ENCODE measurements around the gene FOLR2. TPM values are rescaled to one million over a fixed set of nuclear protein-coding genes. Genes with fewer than 3 reads are reported as not detected.
A peak's percentile ranks its signal among the peaks of the same experiment; 100 is the strongest.

The FOLR2 gene
- total and polyA plus RNA-seq, 4 experiments from 2014 or later: not detected

DNA sequence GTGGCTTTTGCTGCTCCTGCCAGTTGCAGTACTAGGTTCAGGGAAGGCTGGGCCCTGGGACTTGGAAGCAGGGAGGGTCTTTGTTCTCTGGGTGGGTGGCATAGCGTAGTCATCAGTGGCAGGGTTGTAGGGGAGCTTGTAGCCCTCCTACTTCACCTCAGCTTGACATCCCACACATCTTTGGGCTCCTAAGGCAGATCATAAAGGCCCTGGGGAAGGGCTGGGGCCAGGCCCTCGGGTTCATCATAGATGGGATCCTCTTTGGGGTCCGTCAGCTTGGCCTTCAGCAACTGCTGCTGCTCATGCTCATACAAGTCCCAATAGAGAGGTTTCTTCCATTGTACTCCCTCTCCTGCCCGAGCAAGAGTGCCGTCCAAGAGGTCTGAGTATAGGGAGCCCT is 33.4 kb downstream of the FOLR2 start:
- intact Hi-C loops (cut with micrococcal nuclease): no loop called here

DNA sequence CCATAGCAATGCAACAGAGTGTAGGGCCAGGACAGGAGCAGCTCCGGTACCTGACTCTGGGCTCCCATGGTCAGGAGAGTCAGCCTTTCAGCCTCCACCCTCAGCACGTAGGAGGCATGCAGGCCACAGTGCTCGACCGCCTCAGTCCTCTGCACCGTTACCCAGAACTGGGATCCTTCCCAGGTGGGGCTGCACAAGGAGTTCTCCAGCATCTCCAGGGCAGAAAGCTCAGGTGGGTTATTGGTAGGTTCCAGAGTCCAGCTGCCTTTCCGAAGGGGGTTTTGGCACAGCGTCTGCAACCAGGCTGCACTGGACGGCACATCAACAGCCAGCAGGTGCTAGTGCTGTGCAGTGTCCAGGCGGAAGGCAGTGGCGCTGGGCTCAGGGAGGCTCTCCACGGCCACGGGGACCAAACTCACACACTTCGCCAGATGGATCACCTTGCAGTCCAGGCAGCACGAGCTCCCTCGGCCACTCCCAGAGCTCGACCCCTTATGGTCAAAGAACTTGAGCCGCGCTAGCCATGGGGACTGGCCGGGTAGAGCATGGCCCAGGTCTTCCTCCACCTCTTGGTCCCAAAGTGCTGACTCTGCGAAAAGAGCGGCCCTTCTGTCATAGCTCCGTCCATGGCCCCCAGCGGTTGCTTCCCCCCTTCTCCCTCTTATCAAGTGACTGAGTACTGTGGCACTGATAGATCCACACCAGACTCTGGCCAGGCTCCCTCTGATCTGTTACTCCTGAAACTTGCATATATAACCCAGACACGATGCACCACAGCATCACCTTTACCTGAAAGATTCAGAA is 34.3 kb downstream of the FOLR2 start:
- Histone ChIP-seq H3K36me3 (ENCODE audit: insufficient read depth, low read length) (no peaks in the 10 kb centered on the region), H3K27ac (ENCODE audit: low read depth, low read length) (no peak overlapping the region), H3K4me1 (ENCODE audit: insufficient read depth, low read length) (no peaks in the 10 kb centered on the region), H3K4me3 (ENCODE audit: low read length in 2 of 2) (no peak overlapping the region), H3K9me3 (ENCODE audit: control insufficient read depth in 1 of 2, low read length in 2 of 2) (no peaks in the 10 kb centered on the region), H3K27me3 (ENCODE audit: insufficient read depth, low read length) (no peaks in the 10 kb centered on the region)
- POLR2A ChIA-PET (ENCODE audit: partially characterized antibody): no interaction called here
- DNase-seq: no peak
- H3K27me3 Mint-ChIP-seq: peaks cover 8 to 20% of the 10 kb centered on the region in 2 donors
- H3K27ac Mint-ChIP-seq: no peak overlapping the region
- no peaks in the 10 kb centered on the region for H3K36me3 Mint-ChIP-seq
- CTCF ChIA-PET (ENCODE audit: partially characterized antibody): no interaction called here
- H3K9me3 Mint-ChIP-seq: no peaks in the 10 kb centered on the region
- no peak overlapping the region for H3K4me3 Mint-ChIP-seq
- H3K4me1 Mint-ChIP-seq: no peaks in the 10 kb centered on the region
- intact Hi-C loops (cut with micrococcal nuclease): no loop called here

More for the DNA sequence above, 33.4 kb downstream of the FOLR2 start:
- Histone ChIP-seq H3K9me3 (ENCODE audit: control insufficient read depth in 1 of 2, low read length in 2 of 2) (no peaks in the 10 kb centered on the region), H3K27ac (ENCODE audit: low read depth, low read length) (no peak overlapping the region), H3K27me3 (ENCODE audit: insufficient read depth, low read length) (peaks cover 7% of the 10 kb centered on the region), H3K4me1 (ENCODE audit: insufficient read depth, low read length) (no peaks in the 10 kb centered on the region), H3K4me3 (ENCODE audit: low read length in 2 of 2) (no peak overlapping the region), H3K36me3 (ENCODE audit: insufficient read depth, low read length) (no peaks in the 10 kb centered on the region)
- no peaks in the 10 kb centered on the region for H3K9me3 Mint-ChIP-seq
- peaks cover 7 to 18% of the 10 kb centered on the region in 2 donors for H3K27me3 Mint-ChIP-seq
- H3K27ac Mint-ChIP-seq: no peak overlapping the region
- DNase-seq: no peak
- H3K4me3 Mint-ChIP-seq: no peak overlapping the region
- peaks cover 0 to under 1% (median under 1%) of the 10 kb centered on the region in 4 donors for H3K4me1 Mint-ChIP-seq
- ChIA-PET POLR2A (ENCODE audit: partially characterized antibody) (no interaction called here), CTCF (ENCODE audit: partially characterized antibody) (no interaction called here)
- no peaks in the 10 kb centered on the region for H3K36me3 Mint-ChIP-seq

DNA sequence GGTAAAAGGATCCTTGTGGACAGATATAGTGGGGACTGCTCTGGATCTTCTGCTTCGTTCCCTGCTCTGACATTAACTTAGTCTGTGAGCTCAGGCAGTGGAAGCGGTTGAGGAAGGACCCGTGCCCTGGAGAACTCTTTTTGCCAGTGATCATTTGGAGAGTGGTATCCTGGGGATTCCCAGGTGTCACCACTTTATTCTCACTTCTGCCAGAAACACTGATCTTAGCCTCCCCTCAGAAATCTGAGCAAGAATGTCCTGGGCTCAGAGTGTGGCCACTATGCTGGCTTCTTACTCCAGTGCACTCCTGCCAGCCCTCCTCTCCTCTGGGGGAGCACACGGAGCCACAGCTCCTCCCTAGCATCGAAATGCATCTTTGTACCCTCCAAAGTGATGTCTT is 35.0 kb downstream of the FOLR2 start:
- peaks cover 8 to 20% of the 10 kb centered on the region in 2 donors for H3K27me3 Mint-ChIP-seq
- no peaks in the 10 kb centered on the region for H3K9me3 Mint-ChIP-seq
- H3K4me3 Mint-ChIP-seq: no peak overlapping the region
- H3K4me1 ChIP-seq (ENCODE audit: insufficient read depth, low read length): no peaks in the 10 kb centered on the region
- no peaks in the 10 kb centered on the region for H3K9me3 ChIP-seq (ENCODE audit: control insufficient read depth in 1 of 2, low read length in 2 of 2)
- no peaks in the 10 kb centered on the region for H3K27me3 ChIP-seq (ENCODE audit: insufficient read depth, low read length)
- DNase-seq: no peak
- intact Hi-C loops (cut with micrococcal nuclease): no loop called here
- ChIA-PET POLR2A (ENCODE audit: partially characterized antibody) (no interaction called here), CTCF (ENCODE audit: partially characterized antibody) (no interaction called here)
- H3K36me3 ChIP-seq (ENCODE audit: insufficient read depth, low read length): no peaks in the 10 kb centered on the region
- H3K4me1 Mint-ChIP-seq: no peaks in the 10 kb centered on the region
- no peak overlapping the region for H3K27ac ChIP-seq (ENCODE audit: low read depth, low read length)
- no peaks in the 10 kb centered on the region for H3K36me3 Mint-ChIP-seq
- H3K4me3 ChIP-seq (ENCODE audit: low read length in 2 of 2): no peak overlapping the region
- no peak overlapping the region for H3K27ac Mint-ChIP-seq

DNA sequence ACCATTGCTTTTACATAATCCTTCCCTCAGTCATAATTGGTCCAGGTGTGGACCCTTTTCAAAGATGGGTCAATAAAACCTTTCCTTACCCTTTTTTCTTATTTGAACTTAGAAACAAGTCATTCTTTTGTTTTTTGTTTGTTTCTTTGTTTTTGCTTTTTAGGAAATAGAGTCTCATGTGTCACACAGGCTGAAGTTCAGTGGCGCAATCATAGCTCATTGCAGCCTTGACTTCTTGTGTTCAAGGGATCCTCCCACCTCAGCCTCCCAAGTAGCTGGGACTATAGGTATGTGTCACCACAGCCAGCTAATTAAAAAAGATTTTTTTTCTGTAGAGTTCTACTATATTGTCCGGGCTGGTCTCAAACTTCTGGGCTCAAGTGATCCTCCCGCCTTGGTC is 36.8 kb downstream of the FOLR2 start:
- CTCF ChIA-PET (ENCODE audit: partially characterized antibody): no interaction called here

DNA sequence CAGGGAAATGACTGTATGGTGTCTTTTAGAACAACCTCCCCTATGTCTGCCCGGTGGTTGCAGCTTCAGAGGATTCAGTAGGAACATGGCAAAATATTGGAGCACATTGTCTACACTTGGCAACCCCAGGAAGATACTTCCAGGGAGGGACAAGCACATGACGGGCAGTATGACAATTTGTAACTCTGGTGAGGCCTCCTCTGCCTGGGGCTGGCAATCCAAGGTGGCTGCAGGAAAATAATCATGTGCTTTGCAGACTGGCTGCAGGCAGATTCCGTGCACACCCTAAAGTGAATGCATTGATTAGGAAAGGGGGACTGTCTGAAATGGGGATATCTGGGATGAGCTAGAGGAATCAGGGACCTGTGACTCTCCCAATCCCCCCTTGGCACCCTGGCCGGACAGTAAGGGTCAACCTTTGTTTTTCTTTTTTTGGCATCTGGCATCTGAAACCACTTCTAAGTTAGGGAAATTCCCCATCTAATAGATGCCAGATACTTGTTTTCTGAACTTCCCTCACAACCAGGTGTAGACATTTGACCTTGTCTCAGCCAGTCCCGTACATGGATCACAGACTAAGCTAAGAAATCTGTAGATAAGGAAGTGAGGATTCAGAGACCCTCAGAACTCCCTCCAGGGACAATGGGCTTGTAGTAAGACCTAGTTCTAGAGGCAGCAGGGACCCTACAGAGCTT is 37.9 kb downstream of the FOLR2 start:
- ChIA-PET CTCF (ENCODE audit: partially characterized antibody) (no interaction called here), POLR2A (ENCODE audit: partially characterized antibody) (no interaction called here)
- no peak overlapping the region for H3K4me3 ChIP-seq (ENCODE audit: low read length in 2 of 2)
- H3K27ac ChIP-seq (ENCODE audit: low read depth, low read length): no peak overlapping the region
- peak in 1 of 5 donors; percentile 30 for DNase-seq
- no peaks in the 10 kb centered on the region for H3K4me1 ChIP-seq (ENCODE audit: insufficient read depth, low read length)
- H3K27me3 Mint-ChIP-seq: peaks cover 8 to 19% of the 10 kb centered on the region in 2 donors
- H3K36me3 ChIP-seq (ENCODE audit: insufficient read depth, low read length): no peaks in the 10 kb centered on the region
- no peaks in the 10 kb centered on the region for H3K4me1 Mint-ChIP-seq
- H3K27me3 ChIP-seq (ENCODE audit: insufficient read depth, low read length): no peaks in the 10 kb centered on the region
- no peaks in the 10 kb centered on the region for H3K36me3 Mint-ChIP-seq
- H3K4me3 Mint-ChIP-seq: no peak overlapping the region
- no peaks in the 10 kb centered on the region for H3K9me3 ChIP-seq (ENCODE audit: control insufficient read depth in 1 of 2, low read length in 2 of 2)
- no peak overlapping the region for H3K27ac Mint-ChIP-seq
- H3K9me3 Mint-ChIP-seq: no peaks in the 10 kb centered on the region
- intact Hi-C loops (cut with micrococcal nuclease): no loop called here

More for the DNA sequence above, 36.8 kb downstream of the FOLR2 start:
- Histone ChIP-seq H3K4me1 (ENCODE audit: insufficient read depth, low read length) (no peaks in the 10 kb centered on the region), H3K9me3 (ENCODE audit: control insufficient read depth in 1 of 2, low read length in 2 of 2) (no peaks in the 10 kb centered on the region), H3K4me3 (ENCODE audit: low read length in 2 of 2) (no peak overlapping the region), H3K27ac (ENCODE audit: low read depth, low read length) (no peak overlapping the region), H3K27me3 (ENCODE audit: insufficient read depth, low read length) (no peaks in the 10 kb centered on the region), H3K36me3 (ENCODE audit: insufficient read depth, low read length) (no peaks in the 10 kb centered on the region)
- Mint-ChIP-seq H3K4me3 (no peak overlapping the region), H3K9me3 (no peaks in the 10 kb centered on the region), H3K27me3 (peaks cover 8 to 20% of the 10 kb centered on the region in 2 donors), H3K4me1 (no peaks in the 10 kb centered on the region), H3K36me3 (no peaks in the 10 kb centered on the region), H3K27ac (no peak overlapping the region)
- POLR2A ChIA-PET (ENCODE audit: partially characterized antibody): no interaction called here
- DNase-seq: no peak
- intact Hi-C loops (cut with micrococcal nuclease): no loop called here

DNA sequence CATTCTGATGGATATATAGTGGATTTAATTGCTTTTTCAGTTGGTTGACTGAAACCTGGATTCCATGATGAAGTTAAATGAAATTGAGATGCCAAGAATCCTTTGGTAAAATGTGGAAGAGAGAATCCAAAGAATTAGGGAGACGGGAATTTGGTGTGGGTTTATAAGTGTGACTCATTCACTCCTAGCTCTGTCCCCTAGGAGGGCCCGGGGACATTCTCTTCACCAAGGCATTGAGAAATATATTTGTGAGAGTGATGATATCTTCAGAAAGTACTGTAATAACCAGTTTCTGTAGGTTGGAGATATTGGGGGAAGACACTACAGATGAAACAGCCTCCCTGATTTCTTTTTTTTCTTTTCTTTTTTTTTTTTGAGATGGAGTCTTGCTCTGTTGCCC is 41.0 kb downstream of the FOLR2 start:
- Histone ChIP-seq H3K27ac (ENCODE audit: low read depth, low read length) (no peak overlapping the region), H3K36me3 (ENCODE audit: insufficient read depth, low read length) (no peaks in the 10 kb centered on the region), H3K9me3 (ENCODE audit: control insufficient read depth in 1 of 2, low read length in 2 of 2) (no peaks in the 10 kb centered on the region), H3K27me3 (ENCODE audit: insufficient read depth, low read length) (no peaks in the 10 kb centered on the region), H3K4me1 (ENCODE audit: insufficient read depth, low read length) (no peaks in the 10 kb centered on the region), H3K4me3 (ENCODE audit: low read length in 2 of 2) (no peak overlapping the region)
- Mint-ChIP-seq H3K27ac (no peak overlapping the region), H3K4me3 (no peak overlapping the region), H3K4me1 (no peaks in the 10 kb centered on the region), H3K27me3 (peaks cover 4 to 9% of the 10 kb centered on the region in 2 donors), H3K9me3 (no peaks in the 10 kb centered on the region), H3K36me3 (no peaks in the 10 kb centered on the region)
- DNase-seq: no peak
- ChIA-PET CTCF (ENCODE audit: partially characterized antibody) (interaction anchor here (0.7 kb wide), 1 partner anchor 137 kb away, joined by 5 read pairs; no protein-coding TSS in a partner anchor), POLR2A (ENCODE audit: partially characterized antibody) (no interaction called here)
- intact Hi-C loops (cut with micrococcal nuclease): no loop called here

DNA sequence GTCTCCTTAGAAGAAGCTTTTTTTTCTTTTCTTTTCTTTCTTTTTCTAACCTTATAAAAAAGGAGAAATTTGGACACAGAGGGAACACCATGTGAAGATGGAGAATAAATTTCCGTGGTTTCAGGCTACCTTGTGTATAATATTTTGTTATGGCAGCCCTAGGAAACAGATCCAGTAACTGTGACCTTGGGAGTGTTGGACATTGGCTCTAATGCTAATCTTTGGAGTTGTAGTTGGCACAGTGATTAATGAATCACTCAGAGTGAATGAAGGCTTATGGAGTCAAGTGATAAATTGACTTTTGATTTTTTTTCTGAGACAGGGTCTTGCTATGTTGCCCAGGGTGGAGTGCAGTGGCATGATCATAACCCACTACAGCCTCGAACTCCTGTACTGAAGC is 42.9 kb downstream of the FOLR2 start:
- Mint-ChIP-seq H3K27me3 (peaks cover 10 to 12% of the 10 kb centered on the region in 2 donors), H3K4me3 (no peak overlapping the region), H3K4me1 (no peaks in the 10 kb centered on the region), H3K36me3 (no peaks in the 10 kb centered on the region), H3K27ac (no peak overlapping the region), H3K9me3 (no peaks in the 10 kb centered on the region)
- DNase-seq: no peak
- Histone ChIP-seq H3K9me3 (ENCODE audit: control insufficient read depth in 1 of 2, low read length in 2 of 2) (no peaks in the 10 kb centered on the region), H3K27me3 (ENCODE audit: insufficient read depth, low read length) (no peaks in the 10 kb centered on the region), H3K4me1 (ENCODE audit: insufficient read depth, low read length) (no peaks in the 10 kb centered on the region), H3K4me3 (ENCODE audit: low read length in 2 of 2) (no peak overlapping the region), H3K36me3 (ENCODE audit: insufficient read depth, low read length) (no peaks in the 10 kb centered on the region), H3K27ac (ENCODE audit: low read depth, low read length) (no peak overlapping the region)
- CTCF ChIA-PET (ENCODE audit: partially characterized antibody): no interaction called here
- POLR2A ChIA-PET (ENCODE audit: partially characterized antibody): no interaction called here
- intact Hi-C loops (cut with micrococcal nuclease): no loop called here

Data from CD4-positive, alpha-beta memory T cell (primary cell).